Parathyroid adenoma (tissue), 2 donors: ENCODE results near the gene PTPN4.
"Not testable (repeated sequence)": the region's sequence is repeated elsewhere in the genome, so short reads cannot be mapped to it uniquely, and the experiment has no call there.

Experiments
- H2AFZ ChIP-seq: fragments of 300-600 bp; sonication (generic); one replicate; pipeline ENCODE4 v1.7.0; 2017; ENCODE audit warnings: antibody characterized with exemption, mild to moderate bottlenecking
- H3K27ac ChIP-seq: fragments of 300-600 bp; sonication (generic); one replicate; pipeline ENCODE4 v1.7.0; 2017
- H3K27me3 ChIP-seq: fragments of 300-600 bp; sonication (generic); one replicate; pipeline ENCODE4 v1.7.0; 2017; ENCODE audit warnings: low read length; ENCODE audit not compliant: control insufficient read depth, insufficient read depth
- H3K36me3 ChIP-seq: fragments of 300-600 bp; sonication (generic); one replicate; pipeline ENCODE4 v1.7.0; 2017; ENCODE audit warnings: low read length; ENCODE audit not compliant: control insufficient read depth, insufficient read depth
- H3K4me1 ChIP-seq: fragments of 300-600 bp; sonication (generic); one replicate; pipeline ENCODE4 v1.7.0; 2017; ENCODE audit warnings: control low read depth
- H3K4me2 ChIP-seq: fragments of 300-600 bp; sonication (generic); one replicate; pipeline ENCODE4 v1.7.0; 2017; ENCODE audit warnings: low read length
- H3K4me3 ChIP-seq: fragments of 300-600 bp; sonication (generic); one replicate; pipeline ENCODE4 v1.7.0; 2017; ENCODE audit warnings: low read depth, low read length
- H3K79me2 ChIP-seq: fragments of 300-600 bp; sonication (generic); one replicate; pipeline ENCODE4 v1.7.0; 2017; ENCODE audit warnings: control low read depth
- H3K9ac ChIP-seq: fragments of 300-600 bp; sonication (generic); one replicate; pipeline ENCODE4 v1.7.0; 2017; ENCODE audit warnings: mild to moderate bottlenecking
- H3K9me3 ChIP-seq: fragments of 300-600 bp; sonication (generic); one replicate; pipeline ENCODE4 v1.7.0; 2017; ENCODE audit warnings: low read length; ENCODE audit not compliant: control insufficient read depth
- CTCF ChIP-seq: fragments of 300-600 bp; sonication (generic); IDR thresholded peaks from one replicate; pipeline ENCODE4 v1.7.0; 2017; ENCODE audit warnings: antibody characterized with exemption, mild to moderate bottlenecking
- donor health status: primary hyperparathyroidism.

The PTPN4 gene

GRCh38 chr2:120017201-120017600, 257.5 kb downstream of the PTPN4 start:
- no peak overlapping the region for H3K4me3 ChIP-seq
- no peaks in the 10 kb centered on the region for H3K27me3 ChIP-seq
- no peak overlapping the region for H3K27ac ChIP-seq
- no peak overlapping the region for H2AFZ ChIP-seq
- no peak overlapping the region for H3K9ac ChIP-seq
- peaks cover 6% of the 10 kb centered on the region for H3K79me2 ChIP-seq
- no peaks in the 10 kb centered on the region for H3K36me3 ChIP-seq
- no peak overlapping the region for H3K4me2 ChIP-seq
- no peak for TF ChIP-seq CTCF
- H3K4me1 ChIP-seq = peaks cover 2% of the 10 kb centered on the region
- no peaks in the 10 kb centered on the region for H3K9me3 ChIP-seq

GRCh38 chr2:120018549-120018948, 258.8 kb downstream of the PTPN4 start:
- Histone ChIP-seq H3K9ac (no peak overlapping the region), H3K4me2 (no peak overlapping the region)
- TF ChIP-seq CTCF = no peak

GRCh38 chr2:120020554-120020953, 260.8 kb downstream of the PTPN4 start:
- TF ChIP-seq CTCF = no peak
- no peaks in the 10 kb centered on the region for H3K4me1 ChIP-seq
- peaks cover 23% of the 10 kb centered on the region for H3K79me2 ChIP-seq
- no peaks in the 10 kb centered on the region for H3K27me3 ChIP-seq
- no peak overlapping the region for H3K4me3 ChIP-seq
- no peak overlapping the region for H3K4me2 ChIP-seq
- no peak overlapping the region for H2AFZ ChIP-seq
- no peak overlapping the region for H3K27ac ChIP-seq
- H3K9ac ChIP-seq = no peak overlapping the region
- H3K9me3 ChIP-seq = no peaks in the 10 kb centered on the region
- no peaks in the 10 kb centered on the region for H3K36me3 ChIP-seq

More at GRCh38 chr2:120018549-120018948, 258.8 kb downstream of the PTPN4 start:
- Histone ChIP-seq H3K36me3 (no peaks in the 10 kb centered on the region), H3K79me2 (peaks cover 19% of the 10 kb centered on the region), H3K4me1 (no peaks in the 10 kb centered on the region), H3K27me3 (no peaks in the 10 kb centered on the region), H3K9me3 (no peaks in the 10 kb centered on the region), H3K4me3 (no peak overlapping the region), H2AFZ (no peak overlapping the region), H3K27ac (no peak overlapping the region)

- not testable (repeated sequence) for H3K9ac ChIP-seq, H2AFZ ChIP-seq, H3K4me2 ChIP-seq, H3K36me3 ChIP-seq, H3K27me3 ChIP-seq, H3K9me3 ChIP-seq, H3K4me3 ChIP-seq, H3K27ac ChIP-seq, H3K4me1 ChIP-seq
- peaks cover 33% of the 10 kb centered on the region for H3K79me2 ChIP-seq
Observed at GRCh38 chr2:120022505-120022904, 262.8 kb downstream of the PTPN4 start.

- peaks cover 35% of the 10 kb centered on the region for H3K79me2 ChIP-seq
- H3K9me3 ChIP-seq = no peaks in the 10 kb centered on the region
- H2AFZ ChIP-seq = no peak overlapping the region
- H3K27ac ChIP-seq = no peak overlapping the region
- no peak overlapping the region for H3K9ac ChIP-seq
- H3K27me3 ChIP-seq = no peaks in the 10 kb centered on the region
- H3K4me1 ChIP-seq = peaks cover 13% of the 10 kb centered on the region
- no peak overlapping the region for H3K4me3 ChIP-seq
- TF ChIP-seq CTCF = no peak
- no peaks in the 10 kb centered on the region for H3K36me3 ChIP-seq
- H3K4me2 ChIP-seq = no peak overlapping the region
Observed at GRCh38 chr2:120026890-120027289, 267.2 kb downstream of the PTPN4 start.
